IMR-90 (cell line): ENCODE results near the gene RBPJL. TPM values are rescaled to one million over a fixed set of nuclear protein-coding genes. Genes with fewer than 3 reads are reported as not detected.

ENCODE experiments used
- ATAC-seq: fragments of 200-7000 bp; cut with Tn5 transposase; 2 replicates; pipeline ENCODE4 v1.9.1; 2020; ENCODE audit warnings: low read depth, mild to moderate bottlenecking, moderate library complexity
- BruUV-seq: library from RNA; stranded (reverse); fragments of 400-500 nt; replicated peaks from 2 replicates; lab custom pipeline; 2021; lab: Mats Ljungman, UMichigan
- CTCF ChIA-PET: fragments of 300-600 bp; formaldehyde crosslinking; extraction: SDS; loops from one replicate; lab custom pipeline; 2021; ENCODE audit warnings: antibody characterized with exemption; lab: Yijun Ruan, JAX
- POLR2A ChIA-PET: fragments of 300-600 bp; sonication (Branson Sonifier 250); formaldehyde crosslinking; loops from one replicate; lab custom pipeline; 2022; ENCODE audit warnings: antibody characterized with exemption; ENCODE audit not compliant: unreplicated experiment; lab: Charles Lee
- DNase-seq: peaks from one replicate; pipeline ENCODE4 v3.0.0; 2013
- H2AFZ ChIP-seq: replicated peaks from 2 replicates; pipeline ENCODE3; 2013; ENCODE audit warnings: low read length, mild to moderate bottlenecking; ENCODE audit not compliant: poor library complexity
- H2AK5ac ChIP-seq: 2 replicates; pipeline ENCODE4 v1.6.1; 2013; ENCODE audit warnings: low read depth, low read length, inconsistent platforms
- H2AK9ac ChIP-seq: replicated peaks from 2 replicates; pipeline ENCODE3; 2013; ENCODE audit warnings: mild to moderate bottlenecking, low read depth, low read length, moderate library complexity; ENCODE audit not compliant: poor library complexity
- H2BK120ac ChIP-seq: 2 replicates; pipeline ENCODE4 v1.6.1; 2013; ENCODE audit warnings: low read depth, low read length, inconsistent platforms
- H2BK15ac ChIP-seq: 3 replicates; pipeline ENCODE4 v1.6.1; 2013; ENCODE audit warnings: low read depth, low read length, inconsistent platforms
- H2BK20ac ChIP-seq: 2 replicates; pipeline ENCODE4 v1.6.1; 2013; ENCODE audit warnings: low read depth, mild to moderate bottlenecking, inconsistent platforms, low read length, moderate library complexity
- H2BK5ac ChIP-seq: 2 replicates; pipeline ENCODE4 v1.6.1; 2013; ENCODE audit warnings: mild to moderate bottlenecking, low read depth, low read length, inconsistent platforms; ENCODE audit not compliant: poor library complexity, severe bottlenecking
- H3K14ac ChIP-seq: replicated peaks from 2 replicates; pipeline ENCODE4 v1.6.1; 2013; ENCODE audit warnings: low read depth, low read length, inconsistent platforms
- H3K18ac ChIP-seq: 2 replicates; pipeline ENCODE4 v1.6.1; 2013; ENCODE audit warnings: low read depth, low read length, control low read depth
- H3K23ac ChIP-seq: 2 replicates; pipeline ENCODE4 v1.6.1; 2013; ENCODE audit warnings: low read depth, low read length, inconsistent platforms
- H3K27ac ChIP-seq: 2 replicates; pipeline ENCODE4 v1.5.1; 2013; ENCODE audit warnings: mild to moderate bottlenecking, control low read depth, low read length; ENCODE audit not compliant: insufficient read depth
- H3K27me3 ChIP-seq: 2 replicates; pipeline ENCODE4 v1.6.1; 2013; ENCODE audit warnings: low read length; ENCODE audit not compliant: control insufficient read depth, insufficient read depth
- H3K36me3 ChIP-seq: 2 replicates; pipeline ENCODE4 v1.6.1; 2013; ENCODE audit warnings: low read length, mixed read lengths; ENCODE audit not compliant: control insufficient read depth, insufficient read depth
- H3K4ac ChIP-seq: 2 replicates; pipeline ENCODE4 v1.6.1; 2013; ENCODE audit warnings: low read depth, low read length, inconsistent platforms
- H3K4me1 ChIP-seq: 2 replicates; pipeline ENCODE4 v1.6.1; 2013; ENCODE audit warnings: low read length, mixed read lengths; ENCODE audit not compliant: control insufficient read depth, insufficient read depth
- H3K4me2 ChIP-seq: 2 replicates; pipeline ENCODE4 v1.6.1; 2013; ENCODE audit warnings: low read depth, mild to moderate bottlenecking, control low read depth, low read length, moderate library complexity
- H3K4me3 ChIP-seq: 2 replicates; pipeline ENCODE4 v1.5.1; 2013; ENCODE audit warnings: low read depth, mild to moderate bottlenecking, control low read depth, low read length, moderate library complexity; ENCODE audit not compliant: insufficient read depth
- H3K56ac ChIP-seq: 2 replicates; pipeline ENCODE4 v1.6.1; 2013; ENCODE audit warnings: low read length, inconsistent platforms; ENCODE audit not compliant: insufficient read depth; ENCODE audit errors: extremely low read depth
- H3K79me1 ChIP-seq, 2 experiments: 2 replicates each; pipeline ENCODE4 v1.6.1; 2013; ENCODE audit warnings: low read length in 2 of 2, inconsistent platforms in 1 of 2, low read depth in 1 of 2
- H3K9ac ChIP-seq: 2 replicates; pipeline ENCODE4 v1.6.1; 2013; ENCODE audit warnings: low read depth, low read length, control low read depth
- H3K9me1 ChIP-seq: 2 replicates; pipeline ENCODE4 v1.6.1; 2013; ENCODE audit warnings: low read length, inconsistent platforms; ENCODE audit not compliant: insufficient read depth
- H3K9me3 ChIP-seq: 2 replicates; pipeline ENCODE4 v1.6.1; 2013; ENCODE audit warnings: low read length; ENCODE audit not compliant: control insufficient read depth, insufficient read depth
- H4K20me1 ChIP-seq: 2 replicates; pipeline ENCODE4 v1.6.1; 2013; ENCODE audit warnings: low read length, inconsistent platforms; ENCODE audit not compliant: insufficient read depth
- H4K5ac ChIP-seq: 2 replicates; pipeline ENCODE4 v1.6.1; 2013; ENCODE audit warnings: mild to moderate bottlenecking, low read depth, low read length, control low read depth
- H4K8ac ChIP-seq, 2 experiments: 2 replicates each; pipeline ENCODE4 v1.6.1; 2013; ENCODE audit warnings: low read depth in 2 of 2, low read length in 2 of 2, control low read depth in 1 of 2, inconsistent platforms in 1 of 2
- H4K91ac ChIP-seq: 2 replicates; pipeline ENCODE4 v1.6.1; 2013; ENCODE audit warnings: low read depth, low read length, inconsistent platforms; ENCODE audit not compliant: insufficient read depth
- BHLHE40 ChIP-seq: fragments of 150-350 bp; IDR thresholded peaks from 2 replicates; pipeline ENCODE4 v1.6.1; 2016; ENCODE audit warnings: mild to moderate bottlenecking, low read depth, low read length
- ELK1 ChIP-seq: fragments of 150-350 bp; IDR thresholded peaks from 2 replicates; pipeline ENCODE4 v1.6.1; 2016; ENCODE audit warnings: low read depth, mild to moderate bottlenecking, low read length, moderate library complexity, borderline replicate concordance
- FOS ChIP-seq: fragments of 150-350 bp; IDR thresholded peaks from 2 replicates; pipeline ENCODE4 v1.6.1; 2016; ENCODE audit warnings: low read depth, low read length
- MAFK ChIP-seq: IDR thresholded peaks from 2 replicates; pipeline ENCODE4 v1.6.1; 2012; ENCODE audit warnings: low read depth, low read length, improper control_type of control experiment
- NFE2L2 ChIP-seq: fragments of 150-350 bp; IDR thresholded peaks from 2 replicates; pipeline ENCODE4 v1.6.1; 2016; ENCODE audit warnings: low read depth, mild to moderate bottlenecking, low read length
- RAD21 ChIP-seq: IDR thresholded peaks from 2 replicates; pipeline ENCODE4 v1.6.1; 2012; ENCODE audit warnings: low read length, improper control_type of control experiment
- RCOR1 ChIP-seq: IDR thresholded peaks from 2 replicates; pipeline ENCODE4 v1.6.1; 2012; ENCODE audit warnings: mild to moderate bottlenecking, low read length, improper control_type of control experiment; ENCODE audit not compliant: insufficient replicate concordance
- SMC3 ChIP-seq: fragments of 150-350 bp; IDR thresholded peaks from 2 replicates; pipeline ENCODE4 v1.6.1; 2016; ENCODE audit warnings: low read depth, mild to moderate bottlenecking, antibody characterized with exemption, low read length, moderate library complexity
- WGBS, 2 experiments: methylation state at CpG; one replicate each; pipeline versions ENCODE4 v1.1.5 to v1.1.7; 2013; ENCODE audit warnings: missing lambda C conversion rate in 2 of 2; ENCODE audit not compliant: insufficient read length in 1 of 2; ENCODE audit errors: extremely low coverage in 2 of 2; 5-methylcytosine and 5-hydroxymethylcytosine counted together
- dilution Hi-C: fragments of 300-500 bp; cut with HindIII; formaldehyde crosslinking; loops from one replicate; pipeline ENCODE4 v1.14.3; 2018; ENCODE audit warnings: low sequenced_read_pairs; ENCODE audit not compliant: unreplicated experiment
- in situ Hi-C: fragments of 300-500 bp; cut with MboI; formaldehyde crosslinking; loops from 3 replicates; pipeline ENCODE4 v1.14.3; 2019; ENCODE audit warnings: low sequenced_read_pairs, inconsistent platforms, mixed read lengths
- intact Hi-C: fragments of 100-400 bp; cut with micrococcal nuclease; formaldehyde crosslinking; loops from 2 replicates; pipeline ENCODE4 v1.10.0; 2022
- polyA plus RNA-seq, 3 experiments: library from polyadenylated mRNA; depleted of rRNA; stranded (reverse); fragments of >200 nt; gene quantifications; 2 replicates each; pipeline ENCODE4 v1.2.3, GENCODE V29; 2012; ENCODE audit warnings: low replicate concordance in 1 of 3
- total RNA-seq: library from RNA; depleted of rRNA; stranded (reverse); fragments of >200 nt; gene quantifications from 2 replicates; pipeline ENCODE4 v1.2.3, GENCODE V29; 2012
- TF ChIP-seq, protein P1 (sequence below): fragments of 150-350 bp; IDR thresholded peaks from 2 replicates; pipeline ENCODE4 v1.6.1; 2017; ENCODE audit warnings: mild to moderate bottlenecking, antibody characterized with exemption, low read length, low read depth

RBPJL gene
- total and polyA plus RNA-seq, 2 of the 4 experiments (the other 2 are of a cell fraction), result not detected

- peak overlapping the region; percentile 92 for H3K27ac ChIP-seq
- no TSS peak for BruUV-seq
- no peaks in the 10 kb centered on the region for H3K9me3 ChIP-seq
- CTCF ChIA-PET, result no interaction called here
- peaks cover 42% of the 10 kb centered on the region for H4K20me1 ChIP-seq
- POLR2A ChIA-PET, result interaction anchor here (1.6 to 1.9 kb wide), 2 partner anchors 8 to 428 kb away, joined by 4 to 5 read pairs; no protein-coding TSS in a partner anchor
- peak overlapping the region; percentile 76 for H2AFZ ChIP-seq
- H2BK120ac ChIP-seq, result peak overlapping the region; percentile 95
- H3K18ac ChIP-seq, result peak overlapping the region; percentile 71
- peak overlapping the region; percentile 98 for H3K23ac ChIP-seq
- H2BK15ac ChIP-seq, result peak overlapping the region; percentile 99; the same call in 2 of the 3 replicates
- peak overlapping the region; percentile 91 for H2AK9ac ChIP-seq
- H3K9ac ChIP-seq, result peak overlapping the region; percentile 71
- H3K9me1 ChIP-seq, result peaks cover 33% of the 10 kb centered on the region
- H3K4ac ChIP-seq, result peak overlapping the region; percentile 99
- H2BK20ac ChIP-seq, result peak overlapping the region; percentile 96
- DNase-seq (no peak), ATAC-seq (0 out of 2 replicates have a peak, but pooled peaks have one; percentile 1)
- no peaks in the 10 kb centered on the region for H3K27me3 ChIP-seq
- peak overlapping the region; percentile 84 for H3K56ac ChIP-seq
- WGBS, 2 experiments, result no CpG with 5 or more reads among the region's 6 CpGs
- in situ Hi-C loops (loop anchor here (25.0 kb wide), 1 partner anchor 569 kb away; the partner anchor contains the start of gene PLTP), dilution Hi-C loops (no loop called here), intact Hi-C loops (no loop called here)
- peak overlapping the region; percentile 93 for H3K14ac ChIP-seq
- H4K8ac ChIP-seq, result peak overlapping the region; percentile 73 to 78
- peak overlapping the region; percentile 65 for H4K5ac ChIP-seq
- H3K4me1 ChIP-seq, result peaks cover 55% of the 10 kb centered on the region
- peak overlapping the region; percentile 99 for H4K91ac ChIP-seq
- H3K4me2 ChIP-seq, result peak overlapping the region; percentile 87
- H2AK5ac ChIP-seq, result peak overlapping the region; percentile 97
- TF ChIP-seq ELK1 (no peak), FOS (no peak), RAD21 (no peak), SMC3 (no peak), BHLHE40 (no peak), NFE2L2 (no peak), MAFK (no peak), RCOR1 (no peak)
- TF ChIP-seq, protein P1, sequence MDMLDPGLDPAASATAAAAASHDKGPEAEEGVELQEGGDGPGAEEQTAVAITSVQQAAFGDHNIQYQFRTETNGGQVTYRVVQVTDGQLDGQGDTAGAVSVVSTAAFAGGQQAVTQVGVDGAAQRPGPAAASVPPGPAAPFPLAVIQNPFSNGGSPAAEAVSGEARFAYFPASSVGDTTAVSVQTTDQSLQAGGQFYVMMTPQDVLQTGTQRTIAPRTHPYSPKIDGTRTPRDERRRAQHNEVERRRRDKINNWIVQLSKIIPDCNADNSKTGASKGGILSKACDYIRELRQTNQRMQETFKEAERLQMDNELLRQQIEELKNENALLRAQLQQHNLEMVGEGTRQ, result no peak
- H3K4me3 ChIP-seq, result peak overlapping the region; percentile 21; the same call in 1 of the 2 replicates
- peaks cover 11 to 88% of the 10 kb centered on the region in 2 experiments for H3K79me1 ChIP-seq
- H2BK5ac ChIP-seq, result peak overlapping the region; percentile 93
- H3K36me3 ChIP-seq, result peaks cover 29% of the 10 kb centered on the region
Measured at GRCh38 chr20:45343532-45344167, 37.0 kb downstream of the RBPJL start.
